ENCODE results near the gene ZNF575.
A peak's percentile ranks its signal among the peaks of the same experiment; 100 is the strongest.

Gene ZNF575

GRCh38 chr19:43532962-43533545, at the start of gene ZNF575:
Gene ZNF575, plus strand, starts transcription at chr19:43533188. Its CDS starts 1,235 bp downstream, at chr19:43534423.
- peak; percentile 77 for DNase-seq

GRCh38 chr19:43483281-43483680, 49.7 kb upstream of the ZNF575 start:
- DNase-seq = no peak

- no peak for DNase-seq
Measured at GRCh38 chr19:43485951-43486350, 47.0 kb upstream of the ZNF575 start.

- no peak for DNase-seq
Measured at GRCh38 chr19:43486412-43486811, 46.6 kb upstream of the ZNF575 start.

GRCh38 chr19:43488179-43488578, 44.8 kb upstream of the ZNF575 start:
- DNase-seq = no peak

GRCh38 chr19:43489310-43489709, 43.7 kb upstream of the ZNF575 start:
- DNase-seq = no peak

GRCh38 chr19:43489979-43490599, 42.9 kb upstream of the ZNF575 start:
- DNase-seq = no peak

- no peak for DNase-seq
Measured at GRCh38 chr19:43490759-43491158, 42.2 kb upstream of the ZNF575 start.

GRCh38 chr19:43495082-43495481, 37.9 kb upstream of the ZNF575 start:
- no peak for DNase-seq

- DNase-seq = no peak
Measured at GRCh38 chr19:43496960-43497359, 36.0 kb upstream of the ZNF575 start.

- no peak for DNase-seq
Measured at GRCh38 chr19:43498233-43498842, 34.6 kb upstream of the ZNF575 start.

- no peak for DNase-seq
Measured at GRCh38 chr19:43499042-43499441, 33.9 kb upstream of the ZNF575 start.

- DNase-seq = no peak
Measured at GRCh38 chr19:43501661-43502418, 31.1 kb upstream of the ZNF575 start.

- no peak for DNase-seq
Measured at GRCh38 chr19:43502419-43502976, 30.5 kb upstream of the ZNF575 start.

GRCh38 chr19:43503501-43504425, 29.2 kb upstream of the ZNF575 start:
- peak; percentile 98 for DNase-seq

- peak; percentile 59 for DNase-seq
Measured at GRCh38 chr19:43504426-43505185, 28.4 kb upstream of the ZNF575 start, which contains the start of gene PHLDB3. Gene PHLDB3, minus strand, starts transcription at chr19:43504746. Its CDS starts 628 bp downstream, at chr19:43504118.

GRCh38 chr19:43505186-43505456, 27.9 kb upstream of the ZNF575 start:
- DNase-seq = no peak

- DNase-seq = no peak
Measured at GRCh38 chr19:43505941-43506340, 27.0 kb upstream of the ZNF575 start.

- DNase-seq = no peak
Measured at GRCh38 chr19:43506629-43507028, 26.4 kb upstream of the ZNF575 start.

- DNase-seq = no peak
Measured at GRCh38 chr19:43507880-43508279, 25.1 kb upstream of the ZNF575 start.

GRCh38 chr19:43510713-43511112, 22.3 kb upstream of the ZNF575 start:
- no peak for DNase-seq

GRCh38 chr19:43511324-43511723, 21.7 kb upstream of the ZNF575 start:
- DNase-seq = no peak

Measured in activated CD4-positive, CD25-positive, alpha-beta regulatory T cell treated with anti-CD3 and anti-CD28 coated beads, Interleukin-2, amount 50 U/mL, for 72 hours (primary cell).